Hypothalamus (tissue), 51 donors: Measurements from ENCODE around the gene MORN5.

Experiments
- DNase-seq, 51 donors: peaks; one replicate each; lab custom pipeline; 2025; lab: John Stamatoyannopoulos, UW

The MORN5 gene

GRCh38 chr9:122140368-122141193 is 19.1 kb upstream of the MORN5 start:
- DNase-seq, result no peak

- no peak for DNase-seq
Observed at GRCh38 chr9:122141671-122142070, 18.0 kb upstream of the MORN5 start.

- no peak for DNase-seq
Observed at GRCh38 chr9:122143296-122143695, 16.4 kb upstream of the MORN5 start.

- no peak for DNase-seq
Observed at GRCh38 chr9:122143876-122144405, 15.8 kb upstream of the MORN5 start.

GRCh38 chr9:122144836-122145591 is 14.7 kb upstream of the MORN5 start:
- DNase-seq, result no peak

- DNase-seq, result no peak
Observed at GRCh38 chr9:122145592-122145863, 14.2 kb upstream of the MORN5 start.

- no peak for DNase-seq
Observed at GRCh38 chr9:122151267-122151828, 8.4 kb upstream of the MORN5 start.

GRCh38 chr9:122155796-122156195 is 3.9 kb upstream of the MORN5 start:
- DNase-seq, result no peak

- DNase-seq, result no peak
Observed at GRCh38 chr9:122158202-122158601, 1.5 kb upstream of the MORN5 start.

GRCh38 chr9:122159925-122160246 is 178 bp downstream of the MORN5 start:
- DNase-seq, result no peak

GRCh38 chr9:122162415-122162814 is 2.7 kb downstream of the MORN5 start:
- DNase-seq, result no peak

GRCh38 chr9:122164286-122164685 is 4.6 kb downstream of the MORN5 start:
- DNase-seq, result no peak

- DNase-seq, result no peak
Observed at GRCh38 chr9:122168356-122168755, 8.6 kb downstream of the MORN5 start.

GRCh38 chr9:122172131-122172530 is 12.4 kb downstream of the MORN5 start:
- no peak for DNase-seq

- DNase-seq, result no peak
Observed at GRCh38 chr9:122173670-122174069, 14.0 kb downstream of the MORN5 start.

- DNase-seq, result no peak
Observed at GRCh38 chr9:122176916-122177315, 17.2 kb downstream of the MORN5 start.

GRCh38 chr9:122179054-122179689 is 19.5 kb downstream of the MORN5 start:
- DNase-seq, result no peak

- DNase-seq, result no peak
Observed at GRCh38 chr9:122179690-122180074, 20.0 kb downstream of the MORN5 start.

GRCh38 chr9:122180633-122181032 is 20.9 kb downstream of the MORN5 start:
- peak in 2 of 51 donors; percentile 10 to 52 for DNase-seq

GRCh38 chr9:122183501-122183900 is 23.8 kb downstream of the MORN5 start:
- DNase-seq, result no peak

GRCh38 chr9:122184551-122184950 is 24.8 kb downstream of the MORN5 start:
- DNase-seq, result no peak
